ENCODE measurements around the gene C1QL2. TPM values are rescaled to one million over a fixed set of nuclear protein-coding genes. Genes with fewer than 3 reads are reported as not detected.
A peak's percentile ranks its signal among the peaks of the same experiment; 100 is the strongest.

C1QL2 gene
- total and polyA plus RNA-seq, 2 experiments from 2014 or later, result 4.9 to 12.9 TPM

- WGBS (ENCODE audit: low lambda C conversion rate, missing lambda C conversion rate), result 95% methylated on average over 6 of the region's 6 CpGs
- TF ChIP-seq EZH2 (IDR thresholded peaks at IDR 0.05; ENCODE audit: borderline replicate concordance) (no peak), EZH2phosphoT487 (IDR thresholded peaks at IDR 0.05; ENCODE audit: low read depth, severe bottlenecking, unreplicated experiment) (no peak), CTCF (IDR thresholded peaks at IDR 0.05; ENCODE audit: poor library complexity) (no peak)
Observed at GRCh38 chr2:119204525-119204924, 46.0 kb upstream of the C1QL2 start.

GRCh38 chr2:119202610-119203310 lies 44.2 kb upstream of the C1QL2 start:
- H3K36me3 ChIP-seq (replicated peaks; ENCODE audit: insufficient read depth, low read depth), result no peaks in the 10 kb centered on the region
- no peak overlapping the region for H3K4me2 ChIP-seq
- WGBS (ENCODE audit: low lambda C conversion rate, missing lambda C conversion rate), result 100% methylated on average over 1 of the region's 1 CpG
- no peaks in the 10 kb centered on the region for H3K9me2 ChIP-seq (replicated peaks; ENCODE audit: insufficient read depth)
- TF ChIP-seq EZH2phosphoT487 (IDR thresholded peaks at IDR 0.05; ENCODE audit: low read depth, severe bottlenecking, unreplicated experiment), result no peak
- no peak overlapping the region for H3K27ac ChIP-seq
- H3K4me1 ChIP-seq (ENCODE audit: insufficient read depth), result peaks cover 11% of the 10 kb centered on the region
- H3K79me2 ChIP-seq, result no peaks in the 10 kb centered on the region
- no peaks in the 10 kb centered on the region for H3K9me3 ChIP-seq (ENCODE audit: low read depth)
- no peaks in the 10 kb centered on the region for H4K20me1 ChIP-seq (ENCODE audit: insufficient read depth, poor library complexity, severe bottlenecking)
- no peak for DNase-seq (ENCODE audit: low spot score)
- no peak overlapping the region for H2AFZ ChIP-seq
- H3K4me3 ChIP-seq, result no peak overlapping the region
- H3K27me3 ChIP-seq, result no peaks in the 10 kb centered on the region

More at GRCh38 chr2:119204525-119204924, 46.0 kb upstream of the C1QL2 start:
- DNase-seq (ENCODE audit: low spot score), result no peak
- Histone ChIP-seq H3K4me1 (ENCODE audit: insufficient read depth) (no peaks in the 10 kb centered on the region), H3K79me2 (no peaks in the 10 kb centered on the region), H4K20me1 (ENCODE audit: insufficient read depth, poor library complexity, severe bottlenecking) (no peaks in the 10 kb centered on the region), H2AFZ (no peak overlapping the region), H3K9me3 (ENCODE audit: low read depth) (no peaks in the 10 kb centered on the region), H3K36me3 (replicated peaks; ENCODE audit: insufficient read depth, low read depth) (no peaks in the 10 kb centered on the region), H3K27ac (no peak overlapping the region), H3K9me2 (replicated peaks; ENCODE audit: insufficient read depth) (no peaks in the 10 kb centered on the region), H3K4me3 (no peak overlapping the region), H3K4me2 (no peak overlapping the region), H3K27me3 (no peaks in the 10 kb centered on the region)

- Histone ChIP-seq H2AFZ (no peak overlapping the region), H3K4me1 (ENCODE audit: insufficient read depth) (peaks cover 21% of the 10 kb centered on the region), H3K79me2 (no peaks in the 10 kb centered on the region), H3K4me2 (no peak overlapping the region), H3K27ac (no peak overlapping the region), H3K36me3 (replicated peaks; ENCODE audit: insufficient read depth, low read depth) (no peaks in the 10 kb centered on the region), H3K4me3 (no peak overlapping the region), H3K27me3 (no peaks in the 10 kb centered on the region), H3K9me3 (ENCODE audit: low read depth) (no peaks in the 10 kb centered on the region), H4K20me1 (ENCODE audit: insufficient read depth, poor library complexity, severe bottlenecking) (no peaks in the 10 kb centered on the region), H3K9me2 (replicated peaks; ENCODE audit: insufficient read depth) (no peaks in the 10 kb centered on the region)
- no peak for DNase-seq (ENCODE audit: low spot score)
- 86% methylated on average over 5 of the region's 5 CpGs for WGBS (ENCODE audit: low lambda C conversion rate, missing lambda C conversion rate)
- TF ChIP-seq EZH2phosphoT487 (IDR thresholded peaks at IDR 0.05; ENCODE audit: low read depth, severe bottlenecking, unreplicated experiment) (no peak), CTCF (IDR thresholded peaks at IDR 0.05; ENCODE audit: poor library complexity) (no peak), EZH2 (IDR thresholded peaks at IDR 0.05; ENCODE audit: borderline replicate concordance) (no peak)
Observed at GRCh38 chr2:119201815-119202214, 43.3 kb upstream of the C1QL2 start.

- no peaks in the 10 kb centered on the region for H3K9me2 ChIP-seq (replicated peaks; ENCODE audit: insufficient read depth)
- H3K4me2 ChIP-seq, result peak overlapping the region; percentile 61
- H3K36me3 ChIP-seq (replicated peaks; ENCODE audit: insufficient read depth, low read depth), result no peaks in the 10 kb centered on the region
- H3K27me3 ChIP-seq, result no peaks in the 10 kb centered on the region
- no peak overlapping the region for H3K4me3 ChIP-seq
- H3K27ac ChIP-seq, result peak overlapping the region; percentile 53
- 63% methylated on average over 7 of the region's 7 CpGs for WGBS (ENCODE audit: low lambda C conversion rate, missing lambda C conversion rate)
- no peaks in the 10 kb centered on the region for H4K20me1 ChIP-seq (ENCODE audit: insufficient read depth, poor library complexity, severe bottlenecking)
- H3K9me3 ChIP-seq (ENCODE audit: low read depth), result no peaks in the 10 kb centered on the region
- no peak for TF ChIP-seq EZH2phosphoT487 (IDR thresholded peaks at IDR 0.05; ENCODE audit: low read depth, severe bottlenecking, unreplicated experiment)
- no peak for TF ChIP-seq CTCF (IDR thresholded peaks at IDR 0.05; ENCODE audit: poor library complexity)
- no peak for TF ChIP-seq EZH2 (IDR thresholded peaks at IDR 0.05; ENCODE audit: borderline replicate concordance)
- no peak for DNase-seq (ENCODE audit: low spot score)
- no peaks in the 10 kb centered on the region for H3K79me2 ChIP-seq
- H2AFZ ChIP-seq, result no peak overlapping the region
- H3K4me1 ChIP-seq (ENCODE audit: insufficient read depth), result peaks cover 25% of the 10 kb centered on the region
Observed at GRCh38 chr2:119198240-119198840, 39.8 kb upstream of the C1QL2 start.
